Measurements from ENCODE around the gene MYORG.
"Not testable (repeated sequence)": the region's sequence is repeated elsewhere in the genome, so short reads cannot be mapped to it uniquely, and the experiment has no call there.

The MYORG gene

DNA sequence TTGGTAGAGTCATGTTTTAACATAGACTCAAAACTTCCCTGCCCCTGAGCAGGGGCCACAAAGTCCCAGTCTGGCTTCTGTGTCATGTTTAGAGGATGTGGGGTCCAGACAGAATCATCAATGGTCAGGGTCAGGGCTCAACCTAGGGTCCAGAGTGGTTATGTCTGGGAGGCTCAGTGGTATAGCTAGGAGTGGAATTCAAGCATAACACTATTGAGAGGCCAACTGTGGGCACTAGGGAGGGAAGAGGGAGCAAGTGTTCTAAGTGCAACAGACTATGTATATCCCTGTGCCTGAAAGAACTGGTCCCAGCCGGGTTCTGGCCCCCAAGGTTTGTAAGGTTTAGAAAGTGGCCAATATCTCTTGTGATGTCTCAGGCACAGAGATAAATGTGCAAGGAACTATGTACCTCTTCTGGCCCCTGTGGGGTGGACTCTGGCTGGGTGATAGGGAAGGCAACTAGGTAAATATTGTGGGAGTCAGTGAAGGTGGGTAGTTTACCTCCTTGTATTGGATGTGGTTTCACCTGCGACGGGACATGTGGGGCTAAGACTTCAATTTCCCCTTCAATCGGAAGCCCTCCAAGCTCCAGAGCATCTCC, 14.0 kb downstream of the MYORG start:
- no peak overlapping the region for H3K4me3 ChIP-seq (ENCODE audit: insufficient read depth in 1 of 2, low read depth in 1 of 2, low read length in 2 of 2)
- H4K91ac ChIP-seq (ENCODE audit: low read length), result no peak overlapping the region
- H3K14ac ChIP-seq (ENCODE audit: low read length in 2 of 2), result no peak overlapping the region
- 94% methylated on average over 4 of the region's 4 CpGs for WGBS
- DNase-seq, result no peak
- no peak overlapping the region for H2BK12ac ChIP-seq (ENCODE audit: low read length in 2 of 2)
- no peak overlapping the region for H2BK120ac ChIP-seq (ENCODE audit: low read depth, low read length)
- peaks cover 5% of the 10 kb centered on the region for H3K9me3 ChIP-seq (ENCODE audit: control insufficient read depth, low read length)
- no peaks in the 10 kb centered on the region for H3K36me3 ChIP-seq (ENCODE audit: control insufficient read depth in 1 of 2, insufficient read depth in 2 of 2, low read depth in 1 of 2, low read length in 2 of 2)
- no peak overlapping the region for H2BK15ac ChIP-seq (ENCODE audit: low read depth, poor library complexity, severe bottlenecking)
- H3K23ac ChIP-seq (ENCODE audit: low read length in 2 of 2), result no peak overlapping the region
- no peak overlapping the region for H3K4me2 ChIP-seq (ENCODE audit: low read length, poor library complexity, severe bottlenecking)
- H3K4ac ChIP-seq (ENCODE audit: low read depth in 1 of 2, low read length in 2 of 2), result no peak overlapping the region
- no peak overlapping the region for H2AFZ ChIP-seq (ENCODE audit: low read depth, low read length)
- no peak overlapping the region for H3K27ac ChIP-seq (ENCODE audit: low read length, poor library complexity, severe bottlenecking)
- H2AK5ac ChIP-seq (ENCODE audit: low read length, severe bottlenecking), result no peak overlapping the region
- H2BK5ac ChIP-seq (ENCODE audit: low read depth, low read length, poor library complexity, severe bottlenecking), result no peak overlapping the region
- no peak overlapping the region for H3K18ac ChIP-seq (ENCODE audit: low read depth in 1 of 2, low read length in 2 of 2)
- no peaks in the 10 kb centered on the region for H3K27me3 ChIP-seq (ENCODE audit: control insufficient read depth in 1 of 2, insufficient read depth in 1 of 2, low read length in 2 of 2)
- no peak overlapping the region for H3K9ac ChIP-seq (ENCODE audit: low read length)
- H3K4me1 ChIP-seq (ENCODE audit: control insufficient read depth, insufficient read depth, low read depth, low read length), result peaks cover 3% of the 10 kb centered on the region
- H3K79me1 ChIP-seq (replicated peaks; ENCODE audit: low read length, poor library complexity, severe bottlenecking), result no peaks in the 10 kb centered on the region
- no peak overlapping the region for H4K8ac ChIP-seq (ENCODE audit: low read length)

DNA sequence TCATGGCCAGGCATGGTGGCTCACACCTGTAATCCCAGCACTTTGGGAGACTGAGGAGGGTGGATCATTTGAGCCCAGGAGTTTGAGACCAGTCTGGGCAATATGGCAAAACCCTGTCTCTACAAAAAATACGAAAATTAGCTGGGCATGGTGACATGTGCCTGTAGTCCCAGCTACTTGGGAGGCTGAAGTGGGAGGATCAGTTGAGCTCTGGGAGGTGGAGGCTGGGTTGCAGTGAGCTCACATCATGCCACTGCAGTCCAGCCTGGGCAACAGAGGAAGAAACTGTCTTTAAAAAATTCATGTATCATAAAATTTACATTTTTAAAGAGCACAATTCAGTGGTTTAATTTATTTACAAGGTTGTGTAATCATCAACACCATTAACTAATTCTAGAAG, 23.7 kb downstream of the MYORG start:
- H3K27ac ChIP-seq (ENCODE audit: low read length, poor library complexity, severe bottlenecking); H3K18ac ChIP-seq (ENCODE audit: low read depth in 1 of 2, low read length in 2 of 2); H2BK15ac ChIP-seq (ENCODE audit: low read depth, poor library complexity, severe bottlenecking); H3K9ac ChIP-seq (ENCODE audit: low read length); H2BK12ac ChIP-seq (ENCODE audit: low read length in 2 of 2); H3K4me3 ChIP-seq (ENCODE audit: insufficient read depth in 1 of 2, low read depth in 1 of 2, low read length in 2 of 2); DNase-seq; H4K91ac ChIP-seq (ENCODE audit: low read length); H2AFZ ChIP-seq (ENCODE audit: low read depth, low read length); H4K8ac ChIP-seq (ENCODE audit: low read length); H3K79me1 ChIP-seq (replicated peaks; ENCODE audit: low read length, poor library complexity, severe bottlenecking); H2BK120ac ChIP-seq (ENCODE audit: low read depth, low read length); H3K4me1 ChIP-seq (ENCODE audit: control insufficient read depth, insufficient read depth, low read depth, low read length); H3K4me2 ChIP-seq (ENCODE audit: low read length, poor library complexity, severe bottlenecking); H3K14ac ChIP-seq (ENCODE audit: low read length in 2 of 2); H2AK5ac ChIP-seq (ENCODE audit: low read length, severe bottlenecking); H3K4ac ChIP-seq (ENCODE audit: low read depth in 1 of 2, low read length in 2 of 2); H2BK5ac ChIP-seq (ENCODE audit: low read depth, low read length, poor library complexity, severe bottlenecking); H3K27me3 ChIP-seq (ENCODE audit: control insufficient read depth in 1 of 2, insufficient read depth in 1 of 2, low read length in 2 of 2); H3K36me3 ChIP-seq (ENCODE audit: control insufficient read depth in 1 of 2, insufficient read depth in 2 of 2, low read depth in 1 of 2, low read length in 2 of 2); H3K23ac ChIP-seq (ENCODE audit: low read length in 2 of 2): not testable (repeated sequence)
- 94% methylated on average over 1 of the region's 1 CpG for WGBS
- H3K9me3 ChIP-seq (ENCODE audit: control insufficient read depth, low read length), result peaks cover 15% of the 10 kb centered on the region

- not testable (repeated sequence) for H3K9ac ChIP-seq (ENCODE audit: low read length); H3K18ac ChIP-seq (ENCODE audit: low read depth in 1 of 2, low read length in 2 of 2); H2AFZ ChIP-seq (ENCODE audit: low read depth, low read length); H3K4ac ChIP-seq (ENCODE audit: low read depth in 1 of 2, low read length in 2 of 2); H3K14ac ChIP-seq (ENCODE audit: low read length in 2 of 2); DNase-seq; H3K4me2 ChIP-seq (ENCODE audit: low read length, poor library complexity, severe bottlenecking); H2AK5ac ChIP-seq (ENCODE audit: low read length, severe bottlenecking); H3K36me3 ChIP-seq (ENCODE audit: control insufficient read depth in 1 of 2, insufficient read depth in 2 of 2, low read depth in 1 of 2, low read length in 2 of 2); H3K27me3 ChIP-seq (ENCODE audit: control insufficient read depth in 1 of 2, insufficient read depth in 1 of 2, low read length in 2 of 2); H3K79me1 ChIP-seq (replicated peaks; ENCODE audit: low read length, poor library complexity, severe bottlenecking); H3K4me3 ChIP-seq (ENCODE audit: insufficient read depth in 1 of 2, low read depth in 1 of 2, low read length in 2 of 2); H3K23ac ChIP-seq (ENCODE audit: low read length in 2 of 2); H2BK12ac ChIP-seq (ENCODE audit: low read length in 2 of 2); H2BK120ac ChIP-seq (ENCODE audit: low read depth, low read length); H2BK5ac ChIP-seq (ENCODE audit: low read depth, low read length, poor library complexity, severe bottlenecking); H3K4me1 ChIP-seq (ENCODE audit: control insufficient read depth, insufficient read depth, low read depth, low read length); H4K8ac ChIP-seq (ENCODE audit: low read length); H2BK15ac ChIP-seq (ENCODE audit: low read depth, poor library complexity, severe bottlenecking); H4K91ac ChIP-seq (ENCODE audit: low read length); H3K27ac ChIP-seq (ENCODE audit: low read length, poor library complexity, severe bottlenecking); H3K9me3 ChIP-seq (ENCODE audit: control insufficient read depth, low read length)
- WGBS, result 96% methylated on average over 4 of the region's 7 CpGs
These were observed 24.5 kb downstream of the MYORG start for GRCh38 chr9:34352122-34352652.

GRCh38 chr9:34349324-34349723, 27.4 kb downstream of the MYORG start:
- Histone ChIP-seq H3K36me3 (ENCODE audit: control insufficient read depth in 1 of 2, insufficient read depth in 2 of 2, low read depth in 1 of 2, low read length in 2 of 2) (peaks cover under 1 to 6% of the 10 kb centered on the region in 2 experiments), H3K4me2 (ENCODE audit: low read length, poor library complexity, severe bottlenecking) (no peak overlapping the region), H4K8ac (ENCODE audit: low read length) (no peak overlapping the region), H3K4me3 (ENCODE audit: insufficient read depth in 1 of 2, low read depth in 1 of 2, low read length in 2 of 2) (no peak overlapping the region), H3K14ac (ENCODE audit: low read length in 2 of 2) (no peak overlapping the region), H3K27me3 (ENCODE audit: control insufficient read depth in 1 of 2, insufficient read depth in 1 of 2, low read length in 2 of 2) (no peaks in the 10 kb centered on the region), H3K27ac (ENCODE audit: low read length, poor library complexity, severe bottlenecking) (no peak overlapping the region), H2BK120ac (ENCODE audit: low read depth, low read length) (no peak overlapping the region), H3K23ac (ENCODE audit: low read length in 2 of 2) (no peak overlapping the region), H2BK15ac (ENCODE audit: low read depth, poor library complexity, severe bottlenecking) (no peak overlapping the region), H2BK5ac (ENCODE audit: low read depth, low read length, poor library complexity, severe bottlenecking) (no peak overlapping the region), H3K9me3 (ENCODE audit: control insufficient read depth, low read length) (no peaks in the 10 kb centered on the region), H2AFZ (ENCODE audit: low read depth, low read length) (no peak overlapping the region), H3K18ac (ENCODE audit: low read depth in 1 of 2, low read length in 2 of 2) (no peak overlapping the region), H4K91ac (ENCODE audit: low read length) (no peak overlapping the region), H3K9ac (ENCODE audit: low read length) (no peak overlapping the region), H3K4ac (ENCODE audit: low read depth in 1 of 2, low read length in 2 of 2) (no peak overlapping the region), H2BK12ac (ENCODE audit: low read length in 2 of 2) (no peak overlapping the region), H3K79me1 (replicated peaks; ENCODE audit: low read length, poor library complexity, severe bottlenecking) (no peaks in the 10 kb centered on the region), H3K4me1 (ENCODE audit: control insufficient read depth, insufficient read depth, low read depth, low read length) (peaks cover 2% of the 10 kb centered on the region), H2AK5ac (ENCODE audit: low read length, severe bottlenecking) (no peak overlapping the region)
- no peak for DNase-seq
- WGBS, result 88% methylated on average over 1 of the region's 3 CpGs

Measured in mesenchymal stem cell (in vitro differentiated cells and primary cell).